ENCODE measurements around the gene EIF4A2.
A peak's percentile ranks its signal among the peaks of the same experiment; 100 is the strongest.

EIF4A2 gene

DNA sequence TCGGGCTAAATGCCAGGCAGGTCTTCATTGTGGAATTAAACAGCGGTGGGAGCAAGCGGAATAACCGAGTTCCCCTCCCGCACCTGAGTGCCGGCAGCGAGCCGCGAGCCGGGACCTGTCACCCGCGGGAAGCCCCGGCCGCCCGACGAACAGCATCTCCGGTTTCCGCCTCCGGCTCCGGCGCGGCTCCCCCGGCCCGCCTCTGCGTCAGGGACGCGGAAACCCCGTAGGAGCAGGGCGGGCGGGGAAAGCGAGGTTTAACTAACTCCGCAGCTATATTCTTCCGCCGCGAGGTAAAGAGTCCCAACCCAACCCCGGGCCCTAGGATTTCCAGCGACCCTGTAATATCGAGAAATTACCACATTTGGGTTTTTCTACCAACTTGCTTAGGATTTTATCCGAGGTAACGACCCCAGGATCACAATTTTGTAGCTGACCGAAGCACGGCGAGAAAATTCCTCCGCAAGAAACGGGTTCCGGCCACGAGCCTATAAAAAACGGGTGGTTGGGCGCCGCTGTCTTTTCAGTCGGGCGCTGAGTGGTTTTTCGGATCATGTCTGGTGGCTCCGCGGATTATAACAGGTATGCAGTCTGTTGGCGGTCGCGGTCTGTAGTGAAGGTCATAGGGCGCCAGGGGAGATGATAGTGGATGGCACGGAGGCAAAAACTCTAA is at the start of gene EIF4A2:
Gene EIF4A2, plus strand, starts transcription at position 520 of the 673 bp plus-strand sequence. Its CDS starts 34 bp downstream, at position 554.
- DNase-seq, result peak; percentile 90

DNA sequence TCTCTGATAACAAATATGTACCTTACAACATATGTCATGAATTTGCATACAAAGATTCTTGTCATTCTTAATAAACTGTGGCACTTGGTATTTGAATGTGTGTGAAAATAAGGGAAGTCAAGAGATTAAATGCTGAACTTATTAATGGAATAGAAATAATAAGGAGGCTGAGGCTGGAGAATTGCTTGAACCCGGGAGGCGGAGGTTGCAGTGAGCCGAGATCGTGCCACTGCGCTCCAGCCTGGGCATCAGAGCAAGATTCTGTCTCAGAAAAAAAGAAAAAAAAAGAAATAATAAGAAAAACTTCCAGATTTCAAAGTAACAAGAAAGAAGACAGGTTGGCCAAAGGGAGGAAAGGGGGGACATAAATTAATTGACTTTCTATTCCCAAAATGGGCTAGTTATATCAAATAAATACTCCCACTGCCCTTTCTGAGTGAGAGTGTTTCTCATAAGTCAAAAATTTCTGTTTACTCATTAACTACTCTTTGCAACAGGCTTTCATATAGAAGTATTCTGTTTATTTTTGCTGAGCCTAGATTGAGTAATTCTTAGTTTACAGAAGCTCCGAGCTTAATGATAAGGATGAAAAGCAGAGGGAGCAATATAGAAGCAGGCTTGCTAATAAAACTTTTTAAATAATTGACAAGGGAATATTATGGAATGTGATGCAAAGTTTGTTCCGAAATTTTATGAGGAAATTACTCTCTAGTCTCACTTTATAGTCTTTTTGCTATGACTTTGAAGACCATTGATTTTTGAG is 40.6 kb upstream of the EIF4A2 start:
- DNase-seq, result no peak

DNA sequence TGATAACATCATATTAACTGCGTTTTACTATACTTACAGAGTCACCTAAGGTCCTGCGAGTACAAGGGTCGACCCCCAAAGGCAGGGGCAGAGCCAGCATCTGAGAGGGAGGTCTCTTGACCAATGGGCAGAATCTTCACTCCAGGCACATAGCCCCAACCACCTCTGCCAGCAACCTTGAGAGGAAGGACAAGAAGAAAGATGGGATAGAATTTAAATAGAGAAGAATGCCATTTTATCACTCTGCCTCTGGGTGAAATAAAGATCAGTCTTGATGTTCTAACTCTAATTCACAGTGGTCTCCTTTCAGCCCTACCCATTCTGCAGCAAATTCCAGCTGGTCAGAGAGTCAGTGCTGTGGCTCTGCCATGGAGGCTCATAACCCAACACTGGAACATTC is 39.7 kb upstream of the EIF4A2 start:
- no peak for DNase-seq

DNA sequence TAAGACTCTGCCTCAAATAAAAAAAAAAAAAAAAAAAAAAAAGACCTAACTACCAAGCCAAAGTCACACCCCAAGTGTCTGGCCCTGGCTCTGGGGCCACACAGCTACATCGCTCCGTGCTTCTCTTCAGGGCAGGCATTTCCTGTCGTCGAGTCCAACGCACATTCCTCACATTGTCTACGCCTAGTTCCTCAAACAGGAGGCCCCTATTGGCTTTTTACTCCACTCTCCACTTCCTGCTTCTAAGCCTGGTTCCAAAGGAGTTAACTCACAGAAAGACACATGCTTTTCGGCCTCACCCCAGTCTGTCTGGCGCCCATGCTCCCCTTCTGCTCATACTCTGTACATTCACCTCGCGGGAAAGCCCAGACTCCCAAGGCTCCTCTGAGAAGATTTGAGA is 37.4 kb upstream of the EIF4A2 start:
- DNase-seq, result no peak

DNA sequence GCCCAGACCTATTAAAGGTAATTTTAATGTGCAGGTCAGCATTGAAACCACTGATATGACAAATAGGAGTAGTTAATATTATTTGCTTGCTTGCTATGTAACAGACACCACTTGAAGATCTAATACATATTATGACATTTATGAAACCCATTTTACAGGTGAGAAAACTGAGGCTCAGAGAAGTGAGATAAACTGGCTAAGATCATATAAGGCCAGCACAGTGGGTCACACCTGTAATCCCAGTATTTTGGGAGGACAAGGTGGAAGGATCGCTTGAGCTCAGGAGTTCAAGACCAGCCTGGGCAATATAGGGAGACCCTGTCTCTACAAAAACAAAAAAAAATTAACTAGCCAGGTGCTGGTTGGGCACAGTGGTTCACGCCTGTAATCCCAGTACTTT is 33.1 kb upstream of the EIF4A2 start:
- DNase-seq, result no peak

DNA sequence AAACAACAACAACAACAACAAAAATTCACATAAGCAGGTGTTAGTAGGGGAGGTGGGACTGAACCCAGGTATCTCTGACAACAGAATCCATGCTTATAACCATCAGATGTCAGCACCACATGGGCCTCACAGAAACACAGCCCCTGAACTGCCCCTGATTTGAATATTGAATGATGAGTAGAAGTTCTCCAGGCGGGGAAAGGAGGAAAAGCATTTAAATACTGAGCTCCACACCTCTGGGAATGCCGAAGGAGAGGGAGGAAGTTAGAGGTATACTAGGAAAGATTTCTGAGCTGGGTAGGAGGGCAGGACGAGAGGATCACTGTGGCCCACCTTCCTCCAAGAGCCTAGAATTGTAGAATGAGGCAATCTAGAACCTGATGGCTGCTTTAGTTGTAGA is 31.9 kb upstream of the EIF4A2 start:
- DNase-seq, result no peak

DNA sequence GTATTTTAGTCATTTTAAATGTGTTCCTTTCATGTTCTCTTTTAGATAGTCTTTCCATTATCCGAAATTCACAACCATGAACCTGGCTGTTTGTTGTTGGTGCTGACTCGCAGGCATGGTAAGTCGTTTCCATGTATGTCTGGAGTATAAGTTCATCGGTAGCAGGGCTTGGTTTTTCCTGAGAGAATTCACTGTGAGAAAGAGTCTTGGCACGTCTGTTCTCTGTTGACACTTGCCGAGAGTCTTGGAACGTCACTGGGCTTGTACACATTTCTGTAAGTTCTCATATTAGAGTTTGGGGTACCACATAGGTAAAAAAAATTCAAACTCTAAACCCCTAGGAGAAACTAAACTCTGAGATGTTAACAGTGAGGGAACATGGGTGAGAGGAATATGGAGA is 29.4 kb upstream of the EIF4A2 start:
- DNase-seq, result no peak

DNA sequence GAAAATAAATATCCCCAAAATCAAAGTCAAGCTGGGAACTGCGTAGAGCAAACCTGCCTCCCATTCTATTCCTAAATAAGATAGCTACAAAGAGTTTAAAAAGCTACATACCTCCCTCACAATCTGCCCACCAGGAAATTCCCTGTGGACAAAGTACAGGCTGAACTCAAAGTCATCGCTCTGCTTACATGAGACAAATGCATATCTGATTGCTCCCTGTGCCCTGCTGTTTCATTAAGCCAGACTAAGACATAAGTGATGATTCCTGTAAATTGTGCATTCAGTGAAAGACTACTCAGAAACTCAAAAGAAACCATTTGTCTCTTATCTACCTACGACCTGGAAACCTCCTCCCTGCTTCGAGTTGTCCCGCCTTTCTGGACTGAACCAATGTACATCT is 28.5 kb upstream of the EIF4A2 start:
- DNase-seq, result no peak

DNA sequence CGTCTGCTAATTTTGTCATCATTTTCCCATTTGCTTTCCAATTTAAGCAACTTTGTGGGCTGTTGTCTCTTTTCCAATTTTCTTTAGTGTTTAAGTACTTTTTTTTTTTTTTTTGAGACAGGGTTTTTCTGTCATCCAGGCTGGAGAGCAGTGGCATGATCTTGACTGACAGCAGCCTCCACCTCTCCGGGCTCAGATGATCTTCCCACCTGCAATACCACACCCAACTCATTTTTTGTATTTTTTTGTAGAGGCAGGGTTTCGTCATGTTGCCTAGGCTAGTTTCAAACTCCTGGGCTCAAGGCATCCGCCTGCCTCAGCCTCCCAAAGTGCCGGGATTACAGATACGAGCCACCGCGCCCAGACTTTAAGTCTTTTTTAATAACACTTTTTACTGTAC is 26.2 kb upstream of the EIF4A2 start:
- no peak for DNase-seq

DNA sequence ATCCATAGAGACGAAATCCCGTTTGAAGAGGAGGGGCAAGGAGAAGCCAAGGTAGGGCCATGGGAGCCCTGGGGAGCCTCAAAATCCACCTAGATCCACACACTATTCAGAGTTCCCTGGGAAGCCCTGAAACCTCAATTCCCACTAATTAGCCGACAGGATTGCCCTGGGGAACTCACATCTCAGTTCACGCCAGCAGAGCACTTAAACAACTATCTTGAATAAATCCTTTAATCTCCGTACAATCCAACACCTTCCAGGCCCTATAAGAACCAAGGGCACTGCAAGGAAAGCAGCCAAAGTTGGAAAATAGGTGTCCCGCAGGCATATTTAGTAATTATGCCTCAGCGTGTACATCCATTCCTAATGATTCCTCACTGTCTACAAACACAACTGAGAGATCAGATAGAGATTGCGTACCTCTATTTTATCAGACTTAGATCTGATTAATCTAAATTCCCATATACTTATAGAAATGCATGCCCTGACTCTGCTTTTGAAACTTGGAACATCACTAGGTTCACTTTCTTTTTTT is 25.6 kb upstream of the EIF4A2 start:
- DNase-seq, result no peak

DNA sequence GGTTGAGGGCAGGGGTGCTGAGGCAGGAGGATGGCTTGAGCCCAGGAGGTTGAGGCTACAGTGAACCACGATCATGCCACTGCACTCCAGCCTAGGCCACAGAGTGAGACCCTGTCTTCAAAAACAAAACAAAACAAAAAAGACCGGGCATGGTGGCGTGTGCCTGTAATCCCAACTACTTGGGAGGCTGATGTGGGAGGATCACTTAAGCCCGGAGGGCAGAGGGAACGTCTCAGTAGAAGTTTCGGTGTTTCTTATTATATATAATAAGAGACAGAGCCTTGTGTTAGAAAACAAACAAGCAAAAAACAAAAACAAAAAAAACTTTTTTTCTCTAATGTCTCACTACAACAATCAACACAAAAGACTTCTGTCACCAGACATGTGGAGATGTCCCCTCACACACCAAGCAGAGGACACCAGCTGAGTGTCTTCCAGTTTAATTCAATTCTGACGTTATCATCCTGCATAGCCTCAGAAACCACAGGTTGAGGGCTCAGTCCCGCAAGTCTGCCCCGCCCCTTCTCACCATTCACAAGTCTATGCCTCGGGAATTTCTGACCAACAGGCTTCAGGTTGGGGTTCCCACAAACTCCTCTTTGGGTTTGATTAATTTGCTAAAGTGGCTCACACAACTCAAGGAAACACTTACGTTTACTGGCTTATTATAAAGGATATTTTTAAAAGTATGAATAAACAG is 24.0 kb upstream of the EIF4A2 start:
- no peak for DNase-seq

DNA sequence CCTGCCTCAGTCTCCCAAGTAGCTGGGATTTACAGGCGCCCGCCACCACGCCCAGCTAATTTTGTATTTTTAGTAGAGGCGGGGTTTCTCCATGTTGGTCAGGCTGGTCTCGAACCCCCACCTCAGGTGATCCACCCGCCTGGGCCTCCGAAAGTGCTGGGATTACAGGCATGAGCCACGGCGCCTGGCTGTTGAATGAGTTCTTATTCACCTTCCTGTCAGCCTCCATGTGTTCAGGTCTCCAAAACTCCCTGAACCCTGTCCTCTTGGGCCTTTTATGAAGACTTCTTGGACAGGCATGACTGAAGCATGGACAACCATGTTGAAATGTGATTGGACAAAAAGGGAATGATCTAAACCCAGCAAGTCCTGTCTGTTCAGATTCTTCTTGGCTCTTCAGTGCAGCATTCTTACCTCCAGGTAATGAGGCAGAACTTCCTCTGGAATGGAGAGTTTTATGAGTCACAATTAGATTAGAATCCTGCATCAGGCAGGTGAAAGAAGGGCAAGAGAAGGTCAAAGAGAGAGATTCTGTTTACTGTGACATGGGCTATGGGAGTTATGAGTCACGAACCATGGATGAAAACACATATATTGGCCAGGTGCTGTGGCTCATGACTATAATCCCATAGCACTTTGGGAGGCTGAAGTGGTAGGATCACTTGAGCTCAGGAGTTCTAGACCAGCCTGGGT is 23.1 kb upstream of the EIF4A2 start:
- DNase-seq, result no peak

DNA sequence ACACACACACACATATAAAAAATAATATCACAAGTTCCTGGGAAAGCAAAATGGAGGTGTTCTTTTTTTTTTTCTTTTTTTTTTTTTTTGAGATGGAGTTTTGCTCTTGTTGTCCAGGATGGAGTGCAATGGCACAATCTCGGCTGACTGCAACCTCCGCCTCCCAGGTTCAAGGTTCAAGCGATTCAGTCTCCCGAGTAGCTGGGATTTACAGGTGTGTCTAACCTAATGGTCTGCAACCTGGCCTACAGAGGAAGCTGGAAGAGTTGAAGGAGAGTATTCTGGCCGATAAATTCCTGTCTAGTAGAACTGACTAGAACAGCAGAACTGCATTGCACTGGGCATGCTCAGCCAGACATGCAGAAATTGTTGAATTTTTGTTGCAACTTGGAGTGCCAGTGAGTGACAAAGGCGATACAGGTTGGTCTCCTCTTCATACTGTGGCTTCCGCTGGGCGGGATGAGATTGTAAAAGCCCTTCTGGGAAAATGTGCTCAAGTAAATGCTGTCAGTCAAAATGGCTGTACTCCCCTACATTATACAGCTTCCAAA is 22.4 kb upstream of the EIF4A2 start:
- DNase-seq, result no peak

DNA sequence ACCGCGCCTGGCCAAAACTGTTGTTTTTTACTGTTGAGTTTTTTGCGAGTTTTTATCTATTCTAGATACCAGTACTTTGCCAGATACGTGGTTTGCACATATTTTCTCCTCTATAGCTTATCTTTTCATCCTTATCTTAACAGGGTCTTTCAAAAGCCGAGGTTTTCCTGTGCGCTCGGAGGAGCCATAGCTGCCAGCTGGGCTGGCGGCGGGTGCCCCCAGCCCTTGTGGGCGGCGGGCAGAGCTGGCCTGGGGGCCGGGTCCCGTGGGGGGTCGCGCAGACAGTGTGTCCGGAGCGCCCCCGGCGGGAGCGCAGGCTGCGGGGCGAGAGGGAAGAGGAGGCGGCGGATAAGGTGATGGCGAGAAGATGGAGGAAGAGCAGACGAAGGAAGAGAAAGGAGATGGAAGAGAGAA is 11.1 kb upstream of the EIF4A2 start:
- peak; percentile 20 for DNase-seq

DNA sequence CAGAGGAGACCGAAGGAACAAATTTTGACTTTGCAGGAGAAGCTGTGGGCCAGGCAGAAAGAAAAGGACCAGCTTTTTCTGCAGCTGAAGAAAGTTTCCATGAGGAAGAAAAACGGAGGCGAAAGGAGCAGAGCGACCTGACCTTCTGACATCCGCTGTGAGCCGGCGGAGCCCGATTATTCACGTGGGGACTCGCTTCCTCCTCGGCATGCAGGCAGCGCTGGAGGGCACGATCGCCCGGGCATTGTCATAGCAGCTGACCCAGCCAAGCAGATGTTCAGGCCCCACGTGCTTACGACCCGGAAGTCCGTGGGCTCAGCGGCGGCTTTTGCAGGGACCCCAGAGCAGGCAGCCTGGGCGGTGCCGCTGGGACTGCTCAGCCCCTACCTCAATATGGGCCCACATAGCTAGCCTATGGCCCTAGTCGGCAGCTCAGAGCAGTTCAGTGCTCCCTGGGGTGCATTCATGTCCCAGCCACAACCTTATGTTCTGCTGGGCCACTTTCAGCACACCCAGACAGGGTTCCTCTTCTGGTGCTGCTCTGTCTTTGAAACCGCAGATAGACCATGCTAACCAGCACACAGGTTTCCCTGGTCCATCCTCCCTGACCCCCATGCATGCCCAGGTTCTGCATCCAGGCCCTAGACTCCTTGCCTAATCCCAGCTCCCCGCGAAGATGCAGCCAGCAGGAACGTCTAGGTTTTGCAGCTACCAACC is 10.5 kb upstream of the EIF4A2 start:
- DNase-seq, result peak; percentile 62

DNA sequence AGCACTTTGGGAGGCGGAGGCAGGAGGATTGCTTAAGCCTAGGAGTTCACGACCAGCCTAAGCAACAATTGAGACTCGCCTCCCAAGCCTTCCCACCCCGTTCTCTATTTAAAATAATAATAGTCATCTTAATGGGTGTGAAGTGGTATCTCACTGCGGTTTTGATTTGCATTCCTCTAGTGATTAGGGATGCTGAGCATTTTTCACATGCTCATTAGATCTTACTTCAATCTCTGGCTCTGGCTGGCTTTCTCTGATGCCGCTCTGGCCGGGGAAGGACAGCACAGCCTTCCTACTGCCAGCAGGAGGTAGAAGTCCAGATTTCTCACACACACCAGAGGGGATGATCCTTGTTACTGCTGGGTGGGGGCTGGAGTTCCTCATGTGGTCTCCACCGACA is 7.4 kb upstream of the EIF4A2 start:
- DNase-seq, result no peak

DNA sequence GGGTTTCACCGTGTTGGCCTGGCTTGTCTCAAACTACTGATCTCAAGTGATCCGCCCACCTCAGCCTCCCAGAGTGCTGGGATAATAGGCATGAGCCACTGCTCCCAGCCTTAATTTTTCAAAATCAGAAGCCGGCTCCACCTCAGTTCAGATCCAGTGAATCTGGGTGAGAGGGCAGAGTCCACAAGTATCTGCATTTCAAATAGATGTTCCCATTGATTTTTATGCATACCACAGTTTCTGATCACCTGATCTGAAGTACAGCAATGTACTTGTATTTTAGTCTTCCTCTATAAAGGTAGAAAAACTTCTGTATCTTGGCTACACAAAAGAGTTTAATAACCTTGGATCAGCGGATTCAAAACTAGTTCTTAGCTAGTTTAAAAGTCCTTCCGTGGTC is 4.2 kb upstream of the EIF4A2 start:
- no peak for DNase-seq

DNA sequence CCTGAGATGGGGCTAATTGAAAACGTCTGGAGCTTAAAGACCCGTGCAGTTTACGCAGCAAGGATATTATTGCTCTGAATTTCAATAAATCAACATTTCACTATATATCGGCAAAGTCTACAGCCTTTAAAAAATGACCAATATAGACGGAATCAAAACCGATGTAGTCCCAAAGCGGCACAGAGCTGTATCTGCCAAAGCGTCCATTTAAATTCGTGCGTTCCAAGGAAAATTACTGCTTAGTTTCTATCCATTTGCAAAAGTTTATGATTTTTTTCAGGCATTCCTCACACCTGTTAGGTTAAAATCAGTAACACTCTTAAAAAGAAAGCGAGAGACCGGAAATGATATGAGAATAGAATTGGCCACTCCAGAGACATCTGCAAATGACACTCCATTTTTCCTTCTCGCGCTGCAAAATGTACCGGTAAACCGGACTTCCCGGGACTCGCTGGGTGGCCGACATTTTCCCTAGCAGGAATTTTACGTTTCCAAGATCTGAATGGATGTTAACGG is 777 bp upstream of the EIF4A2 start:
- DNase-seq, result no peak

DNA sequence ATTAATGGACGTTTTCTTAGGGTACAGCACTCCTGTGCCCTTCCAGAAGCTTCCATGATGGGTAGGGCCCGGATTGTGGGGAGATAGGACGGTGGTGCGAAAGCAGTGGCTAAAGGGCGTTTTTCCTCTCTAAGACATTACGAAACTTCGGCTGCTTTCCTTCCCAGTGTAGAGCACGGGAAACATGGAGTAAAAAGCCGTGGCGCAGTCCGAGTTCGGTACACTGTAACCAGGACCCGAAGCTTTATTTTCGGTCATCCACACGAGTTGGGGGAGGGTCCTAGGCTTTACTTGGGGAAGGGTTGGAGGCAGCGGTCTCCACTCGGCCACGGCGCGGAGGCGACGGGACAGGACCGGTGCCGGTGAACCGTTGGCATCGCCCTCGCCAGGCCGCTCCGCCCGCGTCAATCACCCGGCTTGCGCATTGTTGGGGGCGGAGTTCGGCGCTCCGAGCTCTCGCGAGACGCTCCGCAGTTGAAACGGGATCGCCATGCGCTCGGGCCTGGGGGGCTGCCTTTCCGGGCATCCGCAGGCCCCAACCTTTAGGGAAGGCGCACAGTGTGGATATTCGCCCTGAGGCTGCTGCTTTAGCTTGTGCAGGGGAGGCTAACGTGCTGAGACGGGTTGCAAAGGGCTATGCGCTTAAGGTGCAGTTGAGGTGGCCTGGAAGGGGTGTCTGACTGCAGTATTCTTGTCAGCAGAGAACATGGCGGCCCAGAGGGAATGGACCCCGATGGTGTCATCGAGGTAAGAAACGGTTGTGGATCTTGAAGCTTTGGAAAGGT is 546 bp downstream of the EIF4A2 start:
- DNase-seq, result peak; percentile 70

DNA sequence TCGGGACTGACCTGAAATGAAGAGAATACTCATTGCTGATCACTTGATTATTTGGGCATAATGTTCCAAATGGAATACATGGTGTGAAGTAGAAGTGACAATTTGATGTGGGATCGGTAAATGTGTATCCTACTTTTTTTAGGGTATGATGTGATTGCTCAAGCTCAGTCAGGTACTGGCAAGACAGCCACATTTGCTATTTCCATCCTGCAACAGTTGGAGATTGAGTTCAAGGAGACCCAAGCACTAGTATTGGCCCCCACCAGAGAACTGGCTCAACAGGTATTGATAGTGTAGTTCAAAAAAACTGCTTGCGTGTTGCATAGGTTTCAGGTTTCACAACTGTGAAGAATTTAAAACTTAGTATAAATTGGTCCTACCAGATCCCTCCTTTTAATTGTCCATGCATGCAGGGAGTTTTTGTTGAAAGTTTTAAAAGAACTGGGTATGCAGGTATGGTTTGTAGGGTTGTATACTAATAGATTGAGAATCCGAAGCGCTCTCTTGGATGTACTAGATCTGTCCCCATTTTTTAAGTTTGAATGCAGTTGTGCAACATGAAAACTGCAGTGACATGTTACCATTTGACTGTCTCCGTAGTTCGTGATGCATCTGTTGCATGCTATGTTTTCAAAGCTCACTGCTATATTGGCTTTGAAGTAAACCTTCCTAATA is 1.6 kb downstream of the EIF4A2 start:
- DNase-seq, result no peak
